Pulmonary artery endothelial cell (primary cell): ENCODE measurements around the gene PLXDC1. TPM values are rescaled to one million over a fixed set of nuclear protein-coding genes. Genes with fewer than 3 reads are reported as not detected.
"Not testable (repeated sequence)": the region's sequence is repeated elsewhere in the genome, so short reads cannot be mapped to it uniquely, and the experiment has no call there.

Experiments used
- DNase-seq: peaks from one replicate; pipeline ENCODE4 v3.0.0-alpha.2; 2011; ENCODE audit warnings: low read depth, low spot score
- total RNA-seq: library from RNA; depleted of rRNA; stranded (reverse); fragments of >200 nt; gene quantifications from 2 replicates; pipeline ENCODE4 v1.2.3, GENCODE V29; 2014

The PLXDC1 gene
- total RNA-seq, 1 donor from 2014 or later, result not detected

DNA sequence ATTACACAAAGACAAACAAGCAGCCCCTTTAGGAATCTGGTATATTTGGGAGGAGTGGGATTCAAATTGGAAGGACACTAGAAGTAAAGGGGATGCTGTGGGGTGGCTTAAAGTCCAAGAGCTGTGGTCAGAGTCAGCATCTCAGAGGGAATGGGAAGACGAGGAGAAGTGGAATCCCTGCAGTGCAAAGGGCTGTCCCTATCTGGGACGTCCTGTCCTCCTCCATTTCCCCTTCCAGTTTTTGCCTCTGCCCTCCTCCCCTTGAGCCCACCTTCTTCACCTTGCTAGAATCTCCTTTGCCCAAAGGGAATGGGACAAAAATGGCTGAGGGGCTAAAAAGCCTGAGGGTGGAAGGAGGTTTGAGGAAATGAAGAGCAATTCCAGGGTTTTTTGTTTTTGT, 4.2 kb upstream of the PLXDC1 start:
- DNase-seq, result no peak

DNA sequence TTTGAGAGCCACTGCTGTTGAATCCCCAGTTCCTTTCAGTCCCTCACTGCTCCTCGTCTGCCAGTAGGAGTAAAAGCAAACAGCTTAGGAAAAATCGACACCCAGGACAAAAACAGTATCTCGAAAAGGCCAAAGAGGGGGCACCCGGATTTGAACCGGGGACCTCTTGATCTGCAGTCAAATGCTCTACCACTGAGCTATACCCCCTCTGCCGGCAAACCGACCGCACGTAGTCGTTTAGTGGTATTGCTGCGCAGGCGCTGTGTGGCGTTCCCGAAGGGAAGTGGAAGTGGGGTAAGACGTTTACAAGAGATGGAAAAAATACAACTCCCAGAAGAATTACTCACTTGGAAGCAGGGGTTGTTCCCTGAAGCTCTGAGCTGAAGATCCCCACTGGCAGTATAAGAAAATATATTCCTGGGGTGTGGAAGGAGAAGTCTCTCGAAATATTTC, 2.2 kb upstream of the PLXDC1 start:
- peak; percentile 57 for DNase-seq

GRCh38 chr17:39151943-39152818, 744 bp upstream of the PLXDC1 start:
- no peak for DNase-seq

- DNase-seq, result no peak
Measured at GRCh38 chr17:39150795-39151149, 665 bp downstream of the PLXDC1 start.

- no peak for DNase-seq
Measured at GRCh38 chr17:39150104-39150634, 1.3 kb downstream of the PLXDC1 start.

GRCh38 chr17:39147221-39148185, 3.9 kb downstream of the PLXDC1 start:
- DNase-seq, result no peak

DNA sequence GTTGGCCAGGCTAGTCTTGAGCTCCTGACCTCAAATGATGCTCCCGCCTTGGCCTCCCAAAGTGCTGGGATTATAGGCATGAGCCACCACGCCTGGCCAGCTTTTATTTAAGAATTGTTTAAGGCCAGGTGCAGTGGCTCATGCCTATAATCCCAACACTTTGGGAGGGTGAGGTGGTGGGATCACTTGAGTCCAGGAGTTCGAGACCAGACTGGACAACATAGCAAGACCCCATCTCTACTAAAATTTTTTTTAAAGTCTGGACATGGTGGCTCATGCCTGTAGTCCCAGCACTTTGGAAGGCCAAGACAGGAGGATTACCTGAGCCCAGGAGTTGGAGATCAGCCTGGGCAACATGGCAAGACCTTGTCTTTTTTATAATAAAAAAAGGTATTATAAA, 5.2 kb downstream of the PLXDC1 start:
- DNase-seq, result no peak

GRCh38 chr17:39145143-39145542, 6.3 kb downstream of the PLXDC1 start:
- no peak for DNase-seq

- no peak for DNase-seq
Measured at GRCh38 chr17:39144416-39144840, 7.0 kb downstream of the PLXDC1 start.

- DNase-seq, result no peak
Measured at GRCh38 chr17:39143552-39144093, 7.8 kb downstream of the PLXDC1 start.

GRCh38 chr17:39141915-39142664, 9.3 kb downstream of the PLXDC1 start:
- DNase-seq, result no peak

DNA sequence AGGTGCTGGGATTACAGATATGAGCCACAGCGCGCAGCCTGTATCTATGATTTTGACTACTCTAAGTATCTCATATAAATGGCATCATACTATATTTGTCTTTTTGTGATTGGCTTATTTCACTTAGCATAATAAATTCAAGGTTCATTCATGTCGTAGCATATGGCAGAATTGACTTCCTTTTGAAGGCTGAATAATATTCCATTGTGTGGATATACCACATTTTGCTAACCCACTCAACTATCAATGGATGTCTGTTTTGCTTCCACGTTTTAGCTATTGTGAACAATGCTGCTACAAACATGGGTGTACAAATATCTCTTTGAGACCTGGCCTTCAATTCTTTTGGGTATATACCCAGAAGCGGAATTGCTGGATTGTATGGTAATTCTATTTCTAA, 10.1 kb downstream of the PLXDC1 start:
- no peak for DNase-seq

DNA sequence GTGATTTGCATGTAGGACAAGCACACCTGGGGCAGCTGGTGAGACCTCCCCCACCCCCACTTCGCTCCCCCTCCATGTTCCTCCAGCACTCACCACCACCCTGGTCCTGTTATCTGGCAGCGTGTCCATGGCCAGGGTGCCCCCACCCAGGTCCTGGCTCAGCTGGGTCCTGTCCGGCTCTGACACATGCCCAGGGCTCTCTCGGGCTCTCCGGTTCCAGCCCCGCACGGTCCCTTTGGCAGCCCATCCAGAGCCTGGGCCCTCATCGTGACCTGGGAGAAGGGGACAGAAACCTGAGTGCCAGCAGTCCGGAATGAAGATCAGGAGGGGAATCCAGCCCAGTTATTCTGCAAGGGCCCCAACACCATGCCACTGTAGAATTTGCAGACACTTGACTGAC, 11.9 kb downstream of the PLXDC1 start:
- DNase-seq, result no peak

- no peak for DNase-seq
Measured at GRCh38 chr17:39139161-39139511, 12.3 kb downstream of the PLXDC1 start.

DNA sequence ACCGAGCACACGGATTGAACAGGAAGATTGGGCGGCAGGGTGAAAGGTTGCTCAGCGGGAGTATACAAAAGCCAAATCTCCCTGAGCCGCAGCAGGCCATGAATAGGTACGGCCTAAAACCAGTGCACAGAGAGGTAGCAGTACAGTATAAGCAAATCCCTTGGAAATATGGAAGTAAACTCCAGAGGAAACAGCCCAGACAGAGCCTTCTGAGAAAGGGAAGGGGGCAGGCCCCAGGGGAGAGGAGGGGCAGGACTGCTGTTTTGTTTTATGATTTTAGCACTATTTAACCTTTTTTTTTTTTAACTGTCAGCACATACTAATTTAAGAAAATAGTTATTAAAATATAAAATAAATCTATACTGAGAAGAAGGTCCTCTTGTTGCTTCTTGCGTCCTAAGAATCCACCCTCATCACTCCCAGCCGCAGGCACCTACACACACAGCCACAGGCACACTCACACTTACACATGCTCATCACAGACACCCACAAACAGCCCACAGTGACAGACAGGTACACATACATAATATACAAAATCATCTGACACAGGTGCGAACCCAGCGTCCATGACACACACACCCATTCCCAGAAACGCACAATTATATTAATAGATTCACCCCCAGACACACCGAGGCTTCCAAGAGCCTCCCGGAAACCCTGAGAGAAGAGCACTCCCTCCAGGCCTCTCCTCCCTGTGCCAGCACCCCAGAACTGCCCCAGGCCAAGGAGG, 12.8 kb downstream of the PLXDC1 start:
- DNase-seq, result no peak

- DNase-seq, result no peak
Measured at GRCh38 chr17:39134878-39135277, 16.6 kb downstream of the PLXDC1 start.

- no peak for DNase-seq
Measured at GRCh38 chr17:39132192-39132610, 19.2 kb downstream of the PLXDC1 start.

GRCh38 chr17:39131616-39132015, 19.8 kb downstream of the PLXDC1 start:
- DNase-seq, result no peak

- DNase-seq, result no peak
Measured at GRCh38 chr17:39130205-39130604, 21.2 kb downstream of the PLXDC1 start.

- DNase-seq, result not testable (repeated sequence)
Measured at GRCh38 chr17:39129544-39129943, 21.9 kb downstream of the PLXDC1 start.
